A673 (cell line): ENCODE results near the gene DLG5.

Source experiments
- CTCF ChIP-seq: fragments of 300-800, 200-600 bp; sonication (generic); conservative IDR thresholded peaks from 2 replicates; pipeline ENCODE4 v1.5.1; 2017; ENCODE audit warnings: low read depth, mild to moderate bottlenecking, antibody characterized with exemption, low read length, moderate library complexity, mixed read lengths
- EZH2 ChIP-seq: fragments of 200-600 bp; sonication (generic); IDR thresholded peaks from 2 replicates; pipeline ENCODE4 v1.6.1; 2017; ENCODE audit warnings: borderline replicate concordance, low read depth, mild to moderate bottlenecking, mixed read lengths, antibody characterized with exemption, low read length; ENCODE audit not compliant: poor library complexity, severe bottlenecking

- no peak for TF ChIP-seq CTCF
- no peak for TF ChIP-seq EZH2
These were observed 117.2 kb downstream of the DLG5 start for GRCh38 chr10:77809336-77809735.
